ENCODE measurements around the gene ARHGEF35.
"Not testable (repeated sequence)": the region's sequence is repeated elsewhere in the genome, so short reads cannot be mapped to it uniquely, and the experiment has no call there.

The ARHGEF35 gene

DNA sequence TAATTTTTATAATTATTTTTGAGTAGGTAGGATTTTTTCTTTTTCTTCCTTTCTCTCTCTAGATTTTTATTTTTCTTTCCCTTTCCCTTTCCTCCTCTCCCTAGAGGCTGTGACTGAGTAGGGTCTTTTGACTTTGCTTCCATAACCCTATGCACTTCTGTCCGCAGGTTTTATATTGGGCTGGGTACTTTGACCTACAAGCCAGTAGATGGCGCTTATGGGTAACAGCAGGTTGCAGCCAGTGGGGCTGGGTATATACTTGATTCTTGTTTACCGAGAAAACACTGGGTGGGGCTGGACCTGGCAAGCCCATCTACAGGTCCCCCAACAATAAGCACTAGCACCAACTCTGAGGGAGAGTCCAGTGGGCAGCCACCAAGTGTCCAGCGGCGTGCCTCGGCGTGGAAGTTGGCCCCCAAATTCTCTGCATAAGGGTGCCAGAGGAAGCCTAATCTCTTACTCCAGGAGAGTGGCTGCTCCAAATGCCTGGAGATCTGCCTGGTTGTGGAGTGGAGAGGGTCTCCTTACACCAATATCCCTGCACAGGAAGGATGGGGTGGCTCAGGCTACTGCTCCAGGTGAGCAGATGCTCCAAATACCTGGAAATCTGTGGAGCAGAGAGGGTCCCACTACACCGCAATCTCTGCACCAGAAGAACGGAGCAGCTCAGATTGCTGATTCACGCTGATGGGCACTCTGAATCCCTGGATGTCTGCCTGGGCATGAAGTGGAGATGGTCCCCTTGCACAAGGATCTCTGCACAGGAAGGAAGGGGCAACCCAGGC is 17.1 kb downstream of the ARHGEF35 start:
- DNase-seq, result not testable (repeated sequence)

DNA sequence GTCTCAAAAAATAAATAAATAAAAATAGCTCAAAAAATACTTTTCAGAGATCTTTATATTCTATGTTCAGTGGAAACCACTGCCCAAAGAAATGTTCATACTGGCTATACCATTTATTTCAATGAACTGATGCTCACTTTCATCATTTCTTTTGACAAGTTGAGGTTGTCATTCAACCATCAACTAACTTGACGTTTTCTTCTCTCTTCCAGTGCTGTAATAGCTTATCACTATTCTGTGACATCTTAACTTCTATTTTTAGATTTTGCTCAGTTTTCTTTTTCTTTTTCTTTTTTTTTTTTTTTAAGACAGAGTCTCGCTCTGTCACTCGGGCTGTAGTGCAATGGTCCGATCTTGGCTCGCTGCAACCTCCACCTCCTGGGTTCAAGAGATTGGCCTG is 21.0 kb downstream of the ARHGEF35 start:
- no peak for DNase-seq

DNA sequence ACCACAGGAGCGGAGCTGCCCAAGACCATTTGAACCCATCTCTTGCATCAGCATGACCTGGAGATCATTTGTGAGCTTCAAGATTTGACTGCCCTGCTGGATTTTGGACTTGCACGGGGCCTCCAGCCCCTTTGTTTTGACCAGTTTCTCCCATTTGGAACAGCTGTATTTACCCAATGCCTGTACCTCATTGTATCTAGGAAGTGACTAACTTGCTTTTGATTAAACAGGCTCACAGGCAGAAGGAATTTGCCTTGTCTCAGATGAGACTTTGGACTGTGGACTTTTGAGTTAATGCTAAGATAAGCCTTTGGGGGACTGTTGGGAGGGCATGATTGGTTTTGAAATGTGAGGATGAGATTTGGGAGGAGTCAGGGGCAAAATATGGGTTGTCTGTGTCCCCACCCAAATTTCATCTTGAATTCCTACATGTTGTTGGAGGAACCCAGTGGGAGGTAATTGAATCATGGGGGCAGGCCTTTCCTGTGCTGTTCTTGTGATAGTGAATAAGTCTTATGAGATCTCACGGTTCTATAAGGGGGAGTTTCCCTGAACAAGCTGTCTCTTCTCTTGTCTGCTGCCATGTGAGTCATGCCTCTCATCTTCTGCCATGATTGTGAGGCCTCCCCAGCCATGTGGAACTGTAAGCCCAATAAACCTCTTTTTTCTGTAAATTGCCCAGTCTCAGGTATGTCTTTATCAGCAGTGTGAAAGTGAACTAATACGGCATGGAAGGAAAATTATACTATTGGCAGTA is 23.9 kb downstream of the ARHGEF35 start:
- DNase-seq, result not testable (repeated sequence)

DNA sequence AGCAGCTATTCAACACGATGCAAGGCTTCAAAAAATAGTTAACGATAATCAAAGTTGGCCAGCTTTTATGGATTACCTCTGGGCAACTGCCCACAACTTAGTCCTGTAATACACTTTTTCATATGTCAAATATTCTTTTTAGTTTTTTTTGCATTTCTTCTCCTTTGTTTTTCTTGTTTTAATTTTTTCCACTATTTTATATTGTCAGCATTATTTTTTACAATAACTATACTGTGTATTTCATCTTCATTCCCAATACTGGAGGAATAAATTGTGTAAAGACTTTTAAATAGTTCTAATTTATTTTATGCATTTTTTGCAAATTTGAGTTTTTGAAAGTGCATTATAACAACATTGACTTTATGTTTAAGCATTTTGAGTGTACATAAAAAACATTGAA is 30.8 kb downstream of the ARHGEF35 start:
- DNase-seq, result no peak

DNA sequence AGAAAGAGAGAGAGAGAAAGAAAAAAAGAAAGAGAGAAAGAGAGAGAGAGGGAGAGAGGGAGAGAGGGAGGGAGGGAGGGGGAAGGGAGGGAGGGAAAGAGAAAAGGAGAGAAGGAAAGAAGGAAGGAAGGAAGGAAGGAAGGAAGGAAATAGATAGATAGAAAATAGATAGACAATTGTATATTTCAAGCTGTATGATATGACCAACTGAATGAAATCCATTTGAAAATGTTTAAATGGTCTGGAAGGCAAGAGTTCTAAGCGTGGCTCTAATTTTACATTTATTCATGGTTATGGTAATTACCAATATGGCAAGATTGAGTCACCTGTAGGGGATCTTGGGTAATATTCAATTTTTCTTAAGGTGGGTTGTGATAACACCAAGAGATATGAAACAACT is 36.8 kb downstream of the ARHGEF35 start:
- DNase-seq, result no peak

DNA sequence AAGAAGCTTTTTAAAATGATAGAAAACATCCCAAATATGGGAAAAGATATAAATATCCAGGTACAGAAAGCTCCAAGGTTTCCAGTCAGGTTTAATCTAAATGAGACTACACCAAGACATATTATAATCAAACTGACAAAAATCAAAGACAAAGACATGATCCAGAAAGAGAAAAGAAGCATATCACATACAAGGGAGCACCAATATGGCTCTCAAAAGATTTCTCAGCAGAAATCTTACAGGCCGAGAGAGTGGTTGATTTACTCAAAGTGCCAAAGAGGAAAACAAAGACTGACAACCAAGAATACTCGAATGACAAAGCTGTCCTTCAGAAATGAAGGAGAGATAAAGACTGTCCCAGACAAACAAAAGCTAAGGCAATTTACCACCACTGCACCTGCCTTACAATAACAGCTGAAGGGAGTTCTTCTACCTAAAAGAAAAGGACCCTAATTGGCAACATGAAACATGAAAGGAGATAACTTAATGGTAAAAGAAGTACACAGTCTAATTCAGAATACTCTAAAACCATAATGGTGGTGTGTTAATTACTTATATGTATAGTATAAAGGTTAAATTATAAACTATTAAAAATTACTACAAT is 47.3 kb downstream of the ARHGEF35 start:
- DNase-seq, result no peak

DNA sequence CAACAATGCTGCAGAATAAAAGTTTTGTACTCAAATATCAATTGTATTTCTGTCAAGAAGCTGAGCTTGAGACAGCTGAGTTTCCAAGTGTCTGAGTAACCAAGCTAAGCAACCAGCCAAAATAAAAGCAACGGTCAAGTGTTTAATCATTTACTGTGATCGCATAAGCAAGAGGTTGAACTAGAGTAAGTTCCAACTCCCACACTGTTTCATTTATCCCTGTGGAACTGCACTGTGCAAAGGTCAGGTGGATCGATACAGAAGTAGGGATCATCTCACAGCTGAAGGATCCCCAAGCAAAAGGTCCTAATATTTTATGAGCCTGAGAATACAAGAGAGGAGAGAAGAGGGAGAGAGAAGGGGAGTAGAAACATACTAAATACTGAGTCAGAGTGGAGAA is 51.2 kb downstream of the ARHGEF35 start:
- no peak for DNase-seq

DNA sequence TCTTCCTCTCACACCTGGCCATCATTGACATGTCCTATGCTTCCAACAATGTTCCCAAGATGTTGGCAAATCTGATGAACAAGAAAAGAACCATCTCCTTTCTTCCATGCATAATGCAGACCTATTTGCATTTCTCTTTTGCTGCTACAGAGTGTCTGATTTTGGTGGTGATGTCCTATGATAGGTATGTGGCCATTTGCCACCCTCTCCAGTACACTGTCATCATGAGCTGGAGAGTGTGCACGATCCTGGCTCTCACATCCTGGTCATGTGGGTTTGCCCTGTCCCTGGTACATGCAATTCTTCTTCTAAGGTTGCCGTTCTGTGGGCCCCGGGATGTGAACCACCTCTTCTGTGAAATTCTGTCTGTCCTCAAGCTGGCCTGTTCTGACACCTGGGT is 53.4 kb downstream of the ARHGEF35 start:
- DNase-seq, result no peak

DNA sequence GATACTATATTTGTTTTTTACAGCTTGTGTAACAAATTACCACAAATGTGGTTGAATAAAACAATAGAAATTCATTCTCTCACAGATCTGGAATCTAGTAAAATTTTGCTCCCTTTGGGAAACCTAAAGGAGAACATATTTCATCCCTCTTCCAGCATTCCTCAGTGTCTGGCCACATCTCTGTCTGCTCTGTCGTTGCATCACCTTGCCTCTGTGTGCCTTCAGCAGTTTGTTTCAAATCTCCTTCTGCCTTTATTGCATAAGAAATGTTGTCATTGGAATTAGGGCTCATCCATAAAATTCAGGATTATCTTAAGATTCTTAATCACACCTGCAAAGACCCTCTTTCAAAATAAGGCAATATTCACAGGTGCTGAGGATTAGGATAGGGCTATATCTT is 58.1 kb downstream of the ARHGEF35 start:
- no peak for DNase-seq

All from effector CD8-positive, alpha-beta T cell (primary cell).